A549 (cell line): Measurements from ENCODE around the gene PIAS4. TPM values are rescaled to one million over a fixed set of nuclear protein-coding genes. Genes with fewer than 3 reads are reported as not detected.
A peak's percentile ranks its signal among the peaks of the same experiment; 100 is the strongest.

Experiments
- ATAC-seq, 2 experiments: fragments of 200-7000 bp in 1 of 2; fragments of >200 bp in 1 of 2; cut with Nextera tagmentation in 1 of 2; cut with Tn5 transposase in 1 of 2; 3 replicates each; pipeline versions ENCODE4 v1.8.0 to v1.9.1; 2018 to 2020; ENCODE audit warnings: mild to moderate bottlenecking in 1 of 2, moderate library complexity in 1 of 2
- CTCF ChIA-PET: fragments of 300-600 bp; sonication (Branson Sonifier 250); formaldehyde crosslinking; extraction: SDS; loops from one replicate; lab custom pipeline; 2021; ENCODE audit warnings: antibody characterized with exemption, inconsistent platforms; lab: Yijun Ruan, JAX
- POLR2A ChIA-PET: fragments of 350-600 bp; formaldehyde crosslinking; extraction: SDS; loops from one replicate; lab custom pipeline; 2021; ENCODE audit warnings: antibody characterized with exemption, inconsistent platforms; lab: Yijun Ruan, JAX
- DNase-seq, 2 experiments: peaks; one replicate each; pipeline versions ENCODE4 v3.0.0 to v3.0.0-alpha.2; 2011 to 2016; ENCODE audit warnings: low read depth in 1 of 2, low spot score in 1 of 2
- FAIRE-seq: peaks from 2 replicates; lab custom pipeline; 2011; peaks lifted over from hg19 to GRCh38; lab: Jason Lieb, UNC
- H3K27ac ChIP-seq, 2 experiments: fragments of >200 bp; sonication (Bioruptor Twin); formaldehyde crosslinking; 3 replicates each; pipeline ENCODE4 v1.5.1; 2016 to 2017
- H3K4me1 ChIP-seq: fragments of >200 bp; sonication (Bioruptor Twin); formaldehyde crosslinking; 3 replicates; pipeline ENCODE4 v1.6.1; 2016
- H3K4me2 ChIP-seq: fragments of >200 bp; sonication (Bioruptor Twin); formaldehyde crosslinking; 3 replicates; pipeline ENCODE4 v1.6.1; 2016
- H3K4me3 ChIP-seq: fragments of >200 bp; sonication (Bioruptor Twin); formaldehyde crosslinking; 3 replicates; pipeline ENCODE4 v1.5.1; 2016
- H3K9me3 ChIP-seq: fragments of >200 bp; sonication (Bioruptor Twin); formaldehyde crosslinking; 3 replicates; pipeline ENCODE4 v1.6.1; 2016
- BHLHE40 ChIP-seq: IDR thresholded peaks from 2 replicates; pipeline ENCODE4 v1.6.1; 2012; ENCODE audit warnings: low read depth, low read length, inconsistent platforms
- CBX8 ChIP-seq: fragments of 200-600 bp; sonication (generic); IDR thresholded peaks from 2 replicates; pipeline ENCODE4 v1.6.1; 2016
- CEBPB ChIP-seq, 2 experiments: fragments of >200 bp in 1 of 2; sonication (Bioruptor Twin) in 1 of 2; formaldehyde crosslinking in 1 of 2; IDR thresholded peaks; 2 replicates each; pipeline ENCODE4 v1.6.1; 2012 to 2016
- CHD2 ChIP-seq: fragments of 150-350 bp; IDR thresholded peaks from 2 replicates; pipeline ENCODE4 v1.6.1; 2014; ENCODE audit warnings: low read length; ENCODE audit not compliant: partially characterized antibody
- CHD4 ChIP-seq: fragments of 200-600 bp; sonication (generic); IDR thresholded peaks from 2 replicates; pipeline ENCODE4 v1.6.1; 2016; ENCODE audit warnings: antibody characterized with exemption, mild to moderate bottlenecking, borderline replicate concordance
- EHF ChIP-seq: fragments of 250-450 bp; sonication (Bioruptor Pico); IDR thresholded peaks from 2 replicates; pipeline ENCODE4 v1.5.0; 2020; ENCODE audit warnings: mild to moderate bottlenecking
- EHMT2 ChIP-seq: fragments of 200-600 bp; sonication (generic); IDR thresholded peaks from 2 replicates; pipeline ENCODE4 v1.6.1; 2016; ENCODE audit warnings: antibody characterized with exemption, low read depth, mild to moderate bottlenecking, moderate library complexity
- FOSL2 ChIP-seq, 2 experiments: fragments of 450-650 bp in 1 of 2; fragments of >200 bp in 1 of 2; sonication (Bioruptor Twin) in 1 of 2; formaldehyde crosslinking; IDR thresholded peaks; 2 replicates each; pipeline versions ENCODE4 v1.5.0 to v1.6.1; 2016 to 2020; ENCODE audit warnings: mild to moderate bottlenecking in 1 of 2, moderate library complexity in 1 of 2
- HDAC2 ChIP-seq: fragments of 200-600 bp; sonication (generic); IDR thresholded peaks from 2 replicates; pipeline ENCODE4 v1.6.1; 2016
- HES2 ChIP-seq: fragments of >200 bp; sonication (Bioruptor Twin); formaldehyde crosslinking; IDR thresholded peaks from 2 replicates; pipeline ENCODE4 v1.6.1; 2016
- HOXA7 ChIP-seq: fragments of 250-450 bp; sonication (Bioruptor Pico); IDR thresholded peaks from 2 replicates; pipeline ENCODE4 v1.5.0; 2020; ENCODE audit warnings: mild to moderate bottlenecking, moderate library complexity
- HOXB5 ChIP-seq: fragments of 250-450 bp; sonication (Bioruptor Pico); IDR thresholded peaks from 2 replicates; pipeline ENCODE4 v1.5.0; 2020; ENCODE audit warnings: mild to moderate bottlenecking, moderate library complexity
- KDM1A ChIP-seq: fragments of 200-600 bp; sonication (generic); IDR thresholded peaks from 2 replicates; pipeline ENCODE4 v1.6.1; 2016; ENCODE audit warnings: low read depth, mild to moderate bottlenecking
- MAFK ChIP-seq: fragments of 450-650 bp; IDR thresholded peaks from 2 replicates; pipeline ENCODE4 v1.6.1; 2014; ENCODE audit not compliant: partially characterized antibody
- MAZ ChIP-seq: fragments of 150-350 bp; IDR thresholded peaks from 2 replicates; pipeline ENCODE4 v1.6.1; 2014; ENCODE audit warnings: antibody characterized with exemption, low read depth, low read length, borderline replicate concordance
- MYC ChIP-seq: IDR thresholded peaks from 2 replicates; pipeline ENCODE4 v1.6.1; 2012; ENCODE audit warnings: mild to moderate bottlenecking, inconsistent platforms, low read length, improper control_type of control experiment, borderline replicate concordance
- NPAS2 ChIP-seq: fragments of 250-450 bp; sonication (Bioruptor Pico); IDR thresholded peaks from 2 replicates; pipeline ENCODE4 v1.8.0; 2022; ENCODE audit warnings: mild to moderate bottlenecking, moderate library complexity, borderline replicate concordance
- POLR2A ChIP-seq: IDR thresholded peaks from 2 replicates; pipeline ENCODE4 v1.6.1; 2012; ENCODE audit warnings: mild to moderate bottlenecking, low read length
- RCOR1 ChIP-seq: fragments of 150-350 bp; IDR thresholded peaks from 2 replicates; pipeline ENCODE4 v1.6.1; 2014; ENCODE audit warnings: antibody characterized with exemption, low read length, low read depth
- RFX5 ChIP-seq: fragments of 450-650 bp; IDR thresholded peaks from 2 replicates; pipeline ENCODE4 v1.7.1; 2014; ENCODE audit warnings: antibody characterized with exemption, mild to moderate bottlenecking, moderate library complexity
- SREBF2 ChIP-seq: fragments of 450-650 bp; IDR thresholded peaks from 2 replicates; pipeline ENCODE4 v1.6.1; 2014; ENCODE audit warnings: mild to moderate bottlenecking, moderate library complexity
- TFCP2L1 ChIP-seq: fragments of 250-450 bp; sonication (Bioruptor Pico); IDR thresholded peaks from 2 replicates; pipeline ENCODE4 v1.5.0; 2021; ENCODE audit warnings: mild to moderate bottlenecking
- TP53 ChIP-seq: fragments of 250-450 bp; sonication (Bioruptor Pico); IDR thresholded peaks from 2 replicates; pipeline ENCODE4 v1.5.0; 2021; ENCODE audit warnings: mild to moderate bottlenecking, moderate library complexity
- ZC3H11A ChIP-seq: fragments of 450-650 bp; IDR thresholded peaks from 2 replicates; pipeline ENCODE4 v1.6.1; 2014; ENCODE audit warnings: antibody characterized with exemption, mild to moderate bottlenecking
- ZNF302 ChIP-seq: fragments of 250-450 bp; sonication (Bioruptor Pico); IDR thresholded peaks from 2 replicates; pipeline ENCODE4 v1.9.0; 2021; ENCODE audit warnings: inconsistent platforms, mild to moderate bottlenecking, moderate library complexity
- WGBS: methylation state at CpG from one replicate; pipeline ENCODE4 v1.1.6; 2017; ENCODE audit errors: missing lambda C conversion rate; 5-methylcytosine and 5-hydroxymethylcytosine counted together
- polyA plus RNA-seq, 4 experiments: library from polyadenylated mRNA; depleted of rRNA in 3 of 4; stranded (reverse); fragments of >200 nt; fragmentation: RNase III in 1 of 4; extraction: RNeasy Plus Mini Kit Qiagen cat#74134 plus additional on column Dnase treatment in 1 of 4; gene quantifications; 2 replicates in 3 of 4; 3 replicates in 1 of 4; pipeline ENCODE4 v1.2.3, GENCODE V29; 2011 to 2017
- TF ChIP-seq, protein P1 (sequence below): fragments of 150-350 bp; IDR thresholded peaks from 2 replicates; pipeline ENCODE4 v1.6.1; 2014; ENCODE audit warnings: low read depth, mild to moderate bottlenecking, low read length
- TF ChIP-seq, protein P2 (sequence below): fragments of 250-450 bp; sonication (Bioruptor Pico); IDR thresholded peaks from 2 replicates; pipeline ENCODE4 v1.5.0; 2021; ENCODE audit warnings: mild to moderate bottlenecking, moderate library complexity, borderline replicate concordance
- TF ChIP-seq, protein P3 (sequence below): IDR thresholded peaks from 2 replicates; pipeline ENCODE4 v1.6.1; 2012

PIAS4 gene
- polyA plus RNA-seq, 2 of the 4 experiments (the other 2 are of a cell fraction): 5.2 to 12.8 TPM

GRCh38 chr19:4083677-4084546 lies 76.4 kb downstream of the PIAS4 start:
- Histone ChIP-seq H3K4me1 (peaks cover 6% of the 10 kb centered on the region; the same call in 2 of the 3 replicates), H3K27ac (no peak overlapping the region), H3K4me2 (no peak overlapping the region), H3K9me3 (no peaks in the 10 kb centered on the region), H3K4me3 (no peak overlapping the region)
- no peak for TF ChIP-seq FOSL2 (IDR thresholded peaks at IDR 0.05)
- TF ChIP-seq FOSL2 (CRISPR knock-in tag; IDR thresholded peaks at IDR 0.05): no peak
- no peak for TF ChIP-seq EHF
- TF ChIP-seq TP53 (CRISPR knock-in tag): no peak
- TF ChIP-seq, protein P1, sequence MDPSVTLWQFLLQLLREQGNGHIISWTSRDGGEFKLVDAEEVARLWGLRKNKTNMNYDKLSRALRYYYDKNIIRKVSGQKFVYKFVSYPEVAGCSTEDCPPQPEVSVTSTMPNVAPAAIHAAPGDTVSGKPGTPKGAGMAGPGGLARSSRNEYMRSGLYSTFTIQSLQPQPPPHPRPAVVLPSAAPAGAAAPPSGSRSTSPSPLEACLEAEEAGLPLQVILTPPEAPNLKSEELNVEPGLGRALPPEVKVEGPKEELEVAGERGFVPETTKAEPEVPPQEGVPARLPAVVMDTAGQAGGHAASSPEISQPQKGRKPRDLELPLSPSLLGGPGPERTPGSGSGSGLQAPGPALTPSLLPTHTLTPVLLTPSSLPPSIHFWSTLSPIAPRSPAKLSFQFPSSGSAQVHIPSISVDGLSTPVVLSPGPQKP: no peak
- TF ChIP-seq KDM1A: no peak
- no peak for TF ChIP-seq ZC3H11A
- no peak for TF ChIP-seq POLR2A
- no peak for TF ChIP-seq NPAS2
- TF ChIP-seq CBX8: no peak
- TF ChIP-seq CHD4: no peak
- TF ChIP-seq MAFK: no peak
- no peak for TF ChIP-seq HOXA7 (CRISPR knock-in tag)
- TF ChIP-seq BHLHE40: no peak
- no peak for TF ChIP-seq ZNF302 (CRISPR knock-in tag)
- no peak for TF ChIP-seq RFX5
- TF ChIP-seq, protein P2, sequence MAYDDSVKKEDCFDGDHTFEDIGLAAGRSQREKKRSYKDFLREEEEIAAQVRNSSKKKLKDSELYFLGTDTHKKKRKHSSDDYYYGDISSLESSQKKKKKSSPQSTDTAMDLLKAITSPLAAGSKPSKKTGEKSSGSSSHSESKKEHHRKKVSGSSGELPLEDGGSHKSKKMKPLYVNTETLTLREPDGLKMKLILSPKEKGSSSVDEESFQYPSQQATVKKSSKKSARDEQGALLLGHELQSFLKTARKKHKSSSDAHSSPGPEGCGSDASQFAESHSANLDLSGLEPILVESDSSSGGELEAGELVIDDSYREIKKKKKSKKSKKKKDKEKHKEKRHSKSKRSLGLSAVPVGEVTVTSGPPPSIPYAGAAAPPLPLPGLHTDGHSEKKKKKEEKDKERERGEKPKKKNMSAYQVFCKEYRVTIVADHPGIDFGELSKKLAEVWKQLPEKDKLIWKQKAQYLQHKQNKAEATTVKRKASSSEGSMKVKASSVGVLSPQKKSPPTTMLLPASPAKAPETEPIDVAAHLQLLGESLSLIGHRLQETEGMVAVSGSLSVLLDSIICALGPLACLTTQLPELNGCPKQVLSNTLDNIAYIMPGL (CRISPR knock-in tag): no peak
- TF ChIP-seq RCOR1: no peak
- no peak for TF ChIP-seq MAZ
- TF ChIP-seq HES2: no peak
- TF ChIP-seq HDAC2: no peak
- WGBS: 85% methylated on average over 18 of the region's 28 CpGs
- POLR2A ChIA-PET: no interaction called here
- ATAC-seq (0 out of 6 replicates have a peak, but pooled peaks of 1 of the 2 experiments have one; percentile 27), FAIRE-seq (no peak), DNase-seq (no peak)
- CTCF ChIA-PET: no interaction called here

DNA sequence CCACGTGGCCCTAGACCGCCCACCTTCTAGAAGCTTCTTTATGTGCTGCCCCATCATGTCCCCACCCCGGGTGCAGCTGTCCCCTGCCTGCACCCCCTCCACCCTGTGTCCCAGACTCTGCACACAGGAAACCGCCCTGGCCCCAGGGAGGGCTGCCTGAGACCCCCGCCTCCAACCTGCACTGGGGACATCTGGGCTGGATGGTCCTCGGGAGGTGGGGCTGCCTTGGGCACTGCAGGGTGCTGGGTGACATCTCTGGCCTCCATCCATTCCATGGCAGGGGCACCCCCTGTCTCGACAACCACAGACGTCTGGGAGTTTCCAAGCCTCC lies 77.0 kb downstream of the PIAS4 start:
- DNase-seq (no peak), ATAC-seq (no peak), FAIRE-seq (no peak)
- Histone ChIP-seq H3K9me3 (no peaks in the 10 kb centered on the region), H3K4me3 (no peak overlapping the region), H3K4me1 (peaks cover 6% of the 10 kb centered on the region; the same call in 2 of the 3 replicates), H3K27ac (no peak overlapping the region), H3K4me2 (no peak overlapping the region)
- no CpG with 5 or more reads among the region's 8 CpGs for WGBS
- CTCF ChIA-PET: no interaction called here
- POLR2A ChIA-PET: no interaction called here
- no peak for TF ChIP-seq MYC
- no peak for TF ChIP-seq MAZ
- TF ChIP-seq CBX8: no peak
- TF ChIP-seq CHD2: no peak
- TF ChIP-seq HOXB5 (CRISPR knock-in tag): no peak
- no peak for TF ChIP-seq BHLHE40
- TF ChIP-seq, protein P3, sequence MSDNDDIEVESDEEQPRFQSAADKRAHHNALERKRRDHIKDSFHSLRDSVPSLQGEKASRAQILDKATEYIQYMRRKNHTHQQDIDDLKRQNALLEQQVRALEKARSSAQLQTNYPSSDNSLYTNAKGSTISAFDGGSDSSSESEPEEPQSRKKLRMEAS: no peak
- no peak for TF ChIP-seq TFCP2L1 (CRISPR knock-in tag)
- TF ChIP-seq, protein P2 (CRISPR knock-in tag): no peak
- TF ChIP-seq CEBPB (IDR thresholded peaks at IDR 0.05): no peak
- TF ChIP-seq HES2: no peak
- TF ChIP-seq SREBF2: no peak
- no peak for TF ChIP-seq RFX5
- TF ChIP-seq EHMT2: no peak
